Measurements from ENCODE around the gene ATL1. TPM values are rescaled to one million over a fixed set of nuclear protein-coding genes. Genes with fewer than 3 reads are reported as not detected.

The ATL1 gene
- total and polyA plus RNA-seq, 2 of the 13 experiments (the other 11 are each of a cell fraction or from before 2014, with no cell fraction given), result 0.60 to 0.65 TPM

DNA sequence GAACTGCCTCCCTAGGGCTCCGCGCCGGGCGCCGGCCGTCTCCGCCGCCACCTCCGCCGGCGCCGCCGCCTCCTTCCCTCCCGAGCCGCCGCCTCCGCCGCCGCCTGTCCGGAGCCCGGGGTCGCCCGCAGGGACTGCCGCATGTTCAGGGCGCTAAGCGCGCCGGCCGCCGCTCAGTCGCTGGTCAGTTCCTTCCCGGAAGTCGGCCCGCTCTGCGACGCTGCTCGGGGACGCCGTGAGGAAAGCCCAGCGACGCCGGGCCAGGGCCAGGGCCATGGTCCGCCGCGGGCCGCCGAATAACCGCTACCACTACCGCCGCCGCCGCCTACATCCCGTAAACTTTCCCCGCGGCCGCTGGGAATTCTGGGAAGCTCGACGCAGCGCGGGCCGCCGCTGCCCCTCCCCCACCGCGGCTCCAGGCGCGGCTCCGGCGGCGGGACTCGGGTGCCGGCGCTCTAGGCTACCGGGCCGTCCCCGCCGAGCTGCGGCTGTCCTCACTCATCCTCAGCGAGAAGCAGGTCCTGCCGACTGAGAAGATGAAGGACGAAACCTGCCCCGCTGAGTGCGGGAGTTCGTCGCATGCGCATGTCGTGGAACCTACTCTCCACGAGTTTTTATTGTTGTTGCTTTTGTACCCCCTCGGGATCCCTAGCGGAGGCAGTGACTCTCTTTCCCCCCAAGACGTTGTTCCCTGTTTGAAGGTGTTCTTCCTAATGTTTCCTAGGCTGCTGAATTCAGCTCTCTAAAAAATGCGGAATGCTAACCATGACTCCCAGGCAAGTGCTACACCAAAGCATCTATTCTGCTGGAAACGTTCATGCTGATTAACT is 108.3 kb downstream of the ATL1 start, which contains the start of gene SAV1 (continued):
- no peak for TF ChIP-seq ZNF367 (CRISPR knock-in tag; IDR thresholded peaks at IDR 0.05; ENCODE audit: borderline replicate concordance)
- TF ChIP-seq PCBP1 (IDR thresholded peaks at IDR 0.05; ENCODE audit: borderline replicate concordance, low read depth, low read length), result no peak
- TF ChIP-seq CCDC6 (CRISPR knock-in tag; IDR thresholded peaks at IDR 0.05), result 0 out of 2 replicates have a peak, but pooled peaks have one; percentile 42
- no peak for TF ChIP-seq TBP (CRISPR knock-in tag; IDR thresholded peaks at IDR 0.05)
- no peak for TF ChIP-seq RELA (CRISPR knock-in tag; IDR thresholded peaks at IDR 0.05)
- TF ChIP-seq EZH2 (conservative IDR thresholded peaks at IDR 0.05; ENCODE audit: low read depth, low read length), result no peak
- TF ChIP-seq STAG1 (CRISPR knock-in tag; IDR thresholded peaks at IDR 0.05), result no peak; the same call in 1 of the 2 replicates
- TF ChIP-seq, protein P1, sequence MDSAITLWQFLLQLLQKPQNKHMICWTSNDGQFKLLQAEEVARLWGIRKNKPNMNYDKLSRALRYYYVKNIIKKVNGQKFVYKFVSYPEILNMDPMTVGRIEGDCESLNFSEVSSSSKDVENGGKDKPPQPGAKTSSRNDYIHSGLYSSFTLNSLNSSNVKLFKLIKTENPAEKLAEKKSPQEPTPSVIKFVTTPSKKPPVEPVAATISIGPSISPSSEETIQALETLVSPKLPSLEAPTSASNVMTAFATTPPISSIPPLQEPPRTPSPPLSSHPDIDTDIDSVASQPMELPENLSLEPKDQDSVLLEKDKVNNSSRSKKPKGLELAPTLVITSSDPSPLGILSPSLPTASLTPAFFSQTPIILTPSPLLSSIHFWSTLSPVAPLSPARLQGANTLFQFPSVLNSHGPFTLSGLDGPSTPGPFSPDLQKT (CRISPR knock-in tag; IDR thresholded peaks at IDR 0.05; ENCODE audit: borderline replicate concordance), result no peak
- no peak; the same call in 1 of the 2 replicates for TF ChIP-seq NR2F2 (IDR thresholded peaks at IDR 0.05; ENCODE audit: borderline replicate concordance, low read depth)
- peak; percentile 48; the same call in 1 of the 2 replicates for TF ChIP-seq ZNF263 (CRISPR knock-in tag; IDR thresholded peaks at IDR 0.05)
- no peak; the same call in 1 of the 2 replicates for TF ChIP-seq CBFB (CRISPR knock-in tag; IDR thresholded peaks at IDR 0.05)
- TF ChIP-seq ZNF83 (CRISPR knock-in tag; IDR thresholded peaks at IDR 0.05; ENCODE audit: borderline replicate concordance), result peak; percentile 45; the same call in 1 of the 2 replicates
- TF ChIP-seq ZBTB1 (CRISPR knock-in tag; IDR thresholded peaks at IDR 0.05; ENCODE audit: borderline replicate concordance), result no peak
- no peak for TF ChIP-seq ZFYVE20 (CRISPR knock-in tag; IDR thresholded peaks at IDR 0.05; ENCODE audit: borderline replicate concordance, low read depth)
- no peak for TF ChIP-seq ZMYM2 (CRISPR knock-in tag; IDR thresholded peaks at IDR 0.05)
- no peak for TF ChIP-seq FOXM1 (CRISPR knock-in tag; IDR thresholded peaks at IDR 0.05)
- no peak for TF ChIP-seq ZNF510 (CRISPR knock-in tag; IDR thresholded peaks at IDR 0.05; ENCODE audit: low read depth)
- TF ChIP-seq RBFOX2 (IDR thresholded peaks at IDR 0.05; ENCODE audit: low read depth, low read length), result peak; percentile 96
- TF ChIP-seq, protein P2, sequence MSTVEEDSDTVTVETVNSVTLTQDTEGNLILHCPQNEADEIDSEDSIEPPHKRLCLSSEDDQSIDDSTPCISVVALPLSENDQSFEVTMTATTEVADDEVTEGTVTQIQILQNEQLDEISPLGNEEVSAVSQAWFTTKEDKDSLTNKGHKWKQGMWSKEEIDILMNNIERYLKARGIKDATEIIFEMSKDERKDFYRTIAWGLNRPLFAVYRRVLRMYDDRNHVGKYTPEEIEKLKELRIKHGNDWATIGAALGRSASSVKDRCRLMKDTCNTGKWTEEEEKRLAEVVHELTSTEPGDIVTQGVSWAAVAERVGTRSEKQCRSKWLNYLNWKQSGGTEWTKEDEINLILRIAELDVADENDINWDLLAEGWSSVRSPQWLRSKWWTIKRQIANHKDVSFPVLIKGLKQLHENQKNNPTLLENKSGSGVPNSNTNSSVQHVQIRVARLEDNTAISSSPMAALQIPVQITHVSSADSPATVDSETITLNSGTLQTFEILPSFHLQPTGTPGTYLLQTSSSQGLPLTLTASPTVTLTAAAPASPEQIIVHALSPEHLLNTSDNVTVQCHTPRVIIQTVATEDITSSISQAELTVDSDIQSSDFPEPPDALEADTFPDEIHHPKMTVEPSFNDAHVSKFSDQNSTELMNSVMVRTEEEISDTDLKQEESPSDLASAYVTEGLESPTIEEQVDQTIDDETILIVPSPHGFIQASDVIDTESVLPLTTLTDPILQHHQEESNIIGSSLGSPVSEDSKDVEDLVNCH (CRISPR knock-in tag; IDR thresholded peaks at IDR 0.05), result no peak
- TF ChIP-seq HES4 (CRISPR knock-in tag; IDR thresholded peaks at IDR 0.05; ENCODE audit: borderline replicate concordance), result no peak
- TF ChIP-seq MED1 (CRISPR knock-in tag; IDR thresholded peaks at IDR 0.05), result peak; percentile 92
- peak; percentile 45; the same call in 1 of the 2 replicates for TF ChIP-seq KDM5A (IDR thresholded peaks at IDR 0.05; ENCODE audit: borderline replicate concordance, low read length)
- no peak for TF ChIP-seq NRL (CRISPR knock-in tag; IDR thresholded peaks at IDR 0.05; ENCODE audit: borderline replicate concordance)
- TF ChIP-seq SP2 (CRISPR knock-in tag; IDR thresholded peaks at IDR 0.05), result no peak
- peak; percentile 40 for TF ChIP-seq ELF3 (CRISPR knock-in tag; IDR thresholded peaks at IDR 0.05)
- TF ChIP-seq FOSL1 (CRISPR knock-in tag; IDR thresholded peaks at IDR 0.05; ENCODE audit: borderline replicate concordance), result no peak
- peak; percentile 6; the same call in 1 of the 2 replicates for TF ChIP-seq KLF12 (CRISPR knock-in tag; IDR thresholded peaks at IDR 0.05; ENCODE audit: borderline replicate concordance)

All from HepG2 (cell line).